Testis (tissue), 3 donors: ENCODE data around the gene SLC16A7. TPM values are rescaled to one million over a fixed set of nuclear protein-coding genes. Genes with fewer than 3 reads are reported as not detected.

ENCODE experiments used
- DNase-seq: peaks from one replicate; pipeline ENCODE4 v3.0.0-alpha.2; 2019
- H3K27ac ChIP-seq, 2 donors: fragments of 200-600 bp; sonication (generic); one replicate each; pipeline ENCODE4 v1.5.1; 2019
- H3K27me3 ChIP-seq: fragments of 200-600 bp; sonication (generic); one replicate; pipeline ENCODE4 v1.5.1; 2019
- H3K36me3 ChIP-seq: fragments of 200-600 bp; sonication (generic); one replicate; pipeline ENCODE4 v1.5.1; 2017; ENCODE audit warnings: low read depth; ENCODE audit errors: missing control alignments
- H3K4me1 ChIP-seq: fragments of 200-600 bp; sonication (generic); one replicate; pipeline ENCODE4 v1.5.1; 2019
- H3K4me3 ChIP-seq, 2 donors: fragments of 200-600 bp; sonication (generic); one replicate each; pipeline ENCODE4 v1.5.1; 2017 to 2019
- H3K9me3 ChIP-seq: fragments of 200-600 bp; sonication (generic); one replicate; pipeline ENCODE4 v1.5.1; 2017
- POLR2A ChIP-seq: fragments of 450-650 bp; IDR thresholded peaks from one replicate; pipeline ENCODE4 v1.6.1; 2017; ENCODE audit warnings: antibody characterized with exemption, mild to moderate bottlenecking, moderate library complexity
- WGBS, 2 donors: methylation state at CpG; one replicate each; pipeline ENCODE4 v1.1.5; 2018; 5-methylcytosine and 5-hydroxymethylcytosine counted together
- intact Hi-C: fragments of 100-400 bp; cut with DNase I; formaldehyde crosslinking; loops from one replicate; pipeline ENCODE4 v1.15.1; 2023; ENCODE audit warnings: low total_unique reads
- polyA plus RNA-seq: library from polyadenylated mRNA; stranded (reverse); fragments of 350-450 nt; fragmentation: Illumina TruSeq; extraction: RNeasy Lipid Tissue Mini Kit (QIAGEN cat#74804); gene quantifications from one replicate; pipeline ENCODE4 v1.2.3, GENCODE V29; 2014; ENCODE audit warnings: low read depth, low replicate concordance; ENCODE audit not compliant: insufficient read depth
- total RNA-seq, 2 donors: library from RNA; depleted of rRNA; stranded (reverse); fragments of >200 nt; gene quantifications; one replicate each; pipeline ENCODE4 v1.2.3, GENCODE V29; 2016
- TF ChIP-seq, protein P1 (sequence below), 3 experiments: fragments of 450-650 bp in 2 of 3; fragments of 200-600 bp in 1 of 3; sonication (generic) in 1 of 3; IDR thresholded peaks; one replicate each; pipeline ENCODE4 v1.5.1; 2016 to 2019; ENCODE audit warnings: antibody characterized with exemption in 3 of 3, mild to moderate bottlenecking in 2 of 3, moderate library complexity in 1 of 3

SLC16A7 gene
- total and polyA plus RNA-seq, 3 donors from 2014 or later, result 10.5 to 38.0 (median 15.9) TPM

- Histone ChIP-seq H3K27me3 (no peaks in the 10 kb centered on the region), H3K9me3 (no peaks in the 10 kb centered on the region), H3K4me1 (no peaks in the 10 kb centered on the region), H3K4me3 (no peak overlapping the region), H3K27ac (no peak overlapping the region), H3K36me3 (no peaks in the 10 kb centered on the region)
- no peak for DNase-seq
- no peak for TF ChIP-seq POLR2A
- TF ChIP-seq, protein P1, sequence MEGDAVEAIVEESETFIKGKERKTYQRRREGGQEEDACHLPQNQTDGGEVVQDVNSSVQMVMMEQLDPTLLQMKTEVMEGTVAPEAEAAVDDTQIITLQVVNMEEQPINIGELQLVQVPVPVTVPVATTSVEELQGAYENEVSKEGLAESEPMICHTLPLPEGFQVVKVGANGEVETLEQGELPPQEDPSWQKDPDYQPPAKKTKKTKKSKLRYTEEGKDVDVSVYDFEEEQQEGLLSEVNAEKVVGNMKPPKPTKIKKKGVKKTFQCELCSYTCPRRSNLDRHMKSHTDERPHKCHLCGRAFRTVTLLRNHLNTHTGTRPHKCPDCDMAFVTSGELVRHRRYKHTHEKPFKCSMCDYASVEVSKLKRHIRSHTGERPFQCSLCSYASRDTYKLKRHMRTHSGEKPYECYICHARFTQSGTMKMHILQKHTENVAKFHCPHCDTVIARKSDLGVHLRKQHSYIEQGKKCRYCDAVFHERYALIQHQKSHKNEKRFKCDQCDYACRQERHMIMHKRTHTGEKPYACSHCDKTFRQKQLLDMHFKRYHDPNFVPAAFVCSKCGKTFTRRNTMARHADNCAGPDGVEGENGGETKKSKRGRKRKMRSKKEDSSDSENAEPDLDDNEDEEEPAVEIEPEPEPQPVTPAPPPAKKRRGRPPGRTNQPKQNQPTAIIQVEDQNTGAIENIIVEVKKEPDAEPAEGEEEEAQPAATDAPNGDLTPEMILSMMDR (IDR thresholded peaks at IDR 0.05), result no peak
- intact Hi-C loops, result no loop called here
Measured at GRCh38 chr12:59708064-59708463, 112.2 kb downstream of the SLC16A7 start.

- 95 to 97% methylated on average over 1 of the region's 1 CpG for WGBS, 2 donors
- no peaks in the 10 kb centered on the region for H3K27me3 ChIP-seq
- no peaks in the 10 kb centered on the region for H3K4me1 ChIP-seq
- DNase-seq, result no peak
- H3K27ac ChIP-seq, result no peak overlapping the region
- no peaks in the 10 kb centered on the region for H3K9me3 ChIP-seq
- no peak overlapping the region for H3K4me3 ChIP-seq
- H3K36me3 ChIP-seq, result no peaks in the 10 kb centered on the region
- intact Hi-C loops, result no loop called here
- TF ChIP-seq POLR2A, result no peak
- TF ChIP-seq, protein P1 (IDR thresholded peaks at IDR 0.05), result no peak
Measured at GRCh38 chr12:59708484-59708883, 112.7 kb downstream of the SLC16A7 start.

GRCh38 chr12:59710004-59710628, 114.3 kb downstream of the SLC16A7 start:
- Histone ChIP-seq H3K27me3 (no peaks in the 10 kb centered on the region), H3K4me1 (no peaks in the 10 kb centered on the region), H3K9me3 (no peaks in the 10 kb centered on the region), H3K36me3 (no peaks in the 10 kb centered on the region), H3K4me3 (no peak overlapping the region), H3K27ac (no peak overlapping the region)
- 6 to 67% methylated on average over 1 of the region's 1 CpG for WGBS, 2 donors
- TF ChIP-seq, protein P1 (IDR thresholded peaks at IDR 0.05), result no peak
- no peak for TF ChIP-seq POLR2A
- intact Hi-C loops, result no loop called here
- DNase-seq, result no peak

GRCh38 chr12:59710964-59711363, 115.1 kb downstream of the SLC16A7 start:
- no peak overlapping the region for H3K27ac ChIP-seq
- no peak for DNase-seq
- no peak for TF ChIP-seq POLR2A
- TF ChIP-seq, protein P1 (IDR thresholded peaks at IDR 0.05), result no peak
- H3K36me3 ChIP-seq, result no peaks in the 10 kb centered on the region
- H3K9me3 ChIP-seq, result no peaks in the 10 kb centered on the region
- no peak overlapping the region for H3K4me3 ChIP-seq
- H3K27me3 ChIP-seq, result no peaks in the 10 kb centered on the region
- 89 to 90% methylated on average over 2 of the region's 2 CpGs for WGBS, 2 donors
- no peaks in the 10 kb centered on the region for H3K4me1 ChIP-seq
- intact Hi-C loops, result no loop called here

DNA sequence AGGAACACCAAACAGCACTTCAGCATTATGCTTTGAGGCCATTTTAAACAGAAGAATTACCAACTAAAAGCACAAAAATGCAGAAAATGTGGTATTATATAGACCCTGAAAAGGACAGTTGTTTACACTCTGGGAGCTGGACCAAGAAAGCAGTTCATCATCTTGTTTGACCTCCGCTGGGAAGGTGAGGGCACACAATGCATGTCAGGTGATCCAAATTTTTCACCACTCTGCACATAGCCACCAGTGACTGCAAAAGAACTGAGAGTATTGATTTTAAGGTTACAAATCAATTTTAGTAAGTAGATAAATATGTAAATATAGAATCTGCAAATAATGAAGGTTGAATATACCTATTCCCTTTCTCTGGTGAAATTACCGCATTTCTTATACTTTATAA, 119.6 kb downstream of the SLC16A7 start:
- WGBS, 2 donors, result 90 to 98% methylated on average over 2 of the region's 2 CpGs
- Histone ChIP-seq H3K9me3 (no peaks in the 10 kb centered on the region), H3K4me1 (no peaks in the 10 kb centered on the region), H3K27ac (no peak overlapping the region), H3K4me3 (no peak overlapping the region), H3K27me3 (no peaks in the 10 kb centered on the region), H3K36me3 (no peaks in the 10 kb centered on the region)
- TF ChIP-seq, protein P1 (IDR thresholded peaks at IDR 0.05), result no peak
- no peak for TF ChIP-seq POLR2A
- DNase-seq, result no peak
- intact Hi-C loops, result no loop called here
